Subcutaneous abdominal adipose tissue (tissue), 5 donors: ENCODE measurements around the gene AKAIN1.

ENCODE experiments used
- H3K27ac ChIP-seq: one replicate; pipeline ENCODE4 v1.7.0; 2013; ENCODE audit warnings: low read depth, mild to moderate bottlenecking, inconsistent platforms, low read length, moderate library complexity
- H3K27me3 ChIP-seq, 5 donors: one replicate each; pipeline ENCODE4 v1.7.0; 2013; ENCODE audit warnings: low read length in 5 of 5, inconsistent platforms in 1 of 5; ENCODE audit not compliant: control insufficient read depth in 5 of 5, insufficient read depth in 4 of 5
- H3K36me3 ChIP-seq, 5 donors: one replicate each; pipeline ENCODE4 v1.7.0; 2013; ENCODE audit warnings: low read length in 5 of 5; ENCODE audit not compliant: control insufficient read depth in 5 of 5, insufficient read depth in 5 of 5
- H3K4me1 ChIP-seq, 5 donors: one replicate each; pipeline ENCODE4 v1.7.0; 2013; ENCODE audit warnings: low read length in 5 of 5, mild to moderate bottlenecking in 3 of 5, moderate library complexity in 1 of 5; ENCODE audit not compliant: control insufficient read depth in 5 of 5, insufficient read depth in 5 of 5
- H3K4me3 ChIP-seq, 5 donors: one replicate each; pipeline ENCODE4 v1.7.0; 2013; ENCODE audit warnings: low read length in 5 of 5, low read depth in 1 of 5
- H3K9ac ChIP-seq, 5 donors: one replicate each; pipeline ENCODE4 v1.7.0; 2013; ENCODE audit warnings: low read length in 5 of 5, mild to moderate bottlenecking in 4 of 5, moderate library complexity in 3 of 5
- H3K9me3 ChIP-seq, 5 donors: one replicate each; pipeline ENCODE4 v1.7.0; 2013; ENCODE audit warnings: low read length in 5 of 5; ENCODE audit not compliant: control insufficient read depth in 5 of 5
- donor health status: healthy.
- donor health status: healthy.
- donor health status: healthy.
- donor health status: healthy.
- donor health status: healthy.

AKAIN1 gene

GRCh38 chr18:5197032-5197434 lies at the start of gene AKAIN1:
Gene AKAIN1, minus strand, starts transcription at chr18:5197257. Its CDS starts 204 bp downstream, at chr18:5197053.
- Histone ChIP-seq H3K27ac (no peak within 1 kb of the TSS), H3K9ac (no peak within 1 kb of the TSS), H3K27me3 (peaks cover 14 to 36% (median 30%) of the 10 kb centered on the region in 5 donors), H3K9me3 (no peaks in the 10 kb centered on the region), H3K4me1 (peaks cover 0 to 11% (median 3%) of the 10 kb centered on the region in 5 donors), H3K4me3 (peak within 1 kb of the TSS in 2 of 5 donors; percentile 8 to 18), H3K36me3 (no peaks in the 10 kb centered on the region)

GRCh38 chr18:5244941-5245340 lies 47.9 kb upstream of the AKAIN1 start:
- H3K9me3 ChIP-seq: no peaks in the 10 kb centered on the region
- H3K27ac ChIP-seq: no peak overlapping the region
- no peaks in the 10 kb centered on the region for H3K27me3 ChIP-seq
- H3K4me3 ChIP-seq: no peak overlapping the region
- no peak overlapping the region for H3K9ac ChIP-seq
- peaks cover 0 to 36% (median 18%) of the 10 kb centered on the region in 5 donors for H3K4me1 ChIP-seq
- H3K36me3 ChIP-seq: peaks cover 12 to 29% (median 23%) of the 10 kb centered on the region in 5 donors

GRCh38 chr18:5239447-5239846 lies 42.4 kb upstream of the AKAIN1 start:
- Histone ChIP-seq H3K27me3 (no peaks in the 10 kb centered on the region), H3K36me3 (peaks cover 12 to 26% (median 19%) of the 10 kb centered on the region in 5 donors), H3K4me1 (peaks cover 0 to 57% (median 35%) of the 10 kb centered on the region in 5 donors), H3K4me3 (peak overlapping the region; percentile 87 to 96 (median 91)), H3K27ac (peak overlapping the region; percentile 97), H3K9ac (peak overlapping the region; percentile 78 to 98 (median 97)), H3K9me3 (peaks cover 0 to 3% (median 0%) of the 10 kb centered on the region in 5 donors)

GRCh38 chr18:5238371-5238976 lies 41.4 kb upstream of the AKAIN1 start:
- peaks cover 12 to 18% (median 14%) of the 10 kb centered on the region in 5 donors for H3K36me3 ChIP-seq
- peak overlapping the region; percentile 97 for H3K27ac ChIP-seq
- H3K9ac ChIP-seq: peak overlapping the region; percentile 78 to 98 (median 97)
- H3K4me1 ChIP-seq: peaks cover 0 to 57% (median 35%) of the 10 kb centered on the region in 5 donors
- H3K9me3 ChIP-seq: peaks cover 0 to 3% (median 0%) of the 10 kb centered on the region in 5 donors
- H3K4me3 ChIP-seq: peak overlapping the region; percentile 87 to 96 (median 91)
- no peaks in the 10 kb centered on the region for H3K27me3 ChIP-seq

GRCh38 chr18:5237723-5238370 lies 40.8 kb upstream of the AKAIN1 start:
- peaks cover 0 to 57% (median 35%) of the 10 kb centered on the region in 5 donors for H3K4me1 ChIP-seq

GRCh38 chr18:5237083-5237722 lies 40.1 kb upstream of the AKAIN1 start:
- no peaks in the 10 kb centered on the region for H3K27me3 ChIP-seq
- H3K36me3 ChIP-seq: peaks cover 5 to 12% (median 9%) of the 10 kb centered on the region in 5 donors
- peaks cover 0 to 50% (median 35%) of the 10 kb centered on the region in 5 donors for H3K4me1 ChIP-seq
- H3K27ac ChIP-seq: peak overlapping the region; percentile 97
- H3K9me3 ChIP-seq: peaks cover 0 to 3% (median 0%) of the 10 kb centered on the region in 5 donors
- peak overlapping the region; percentile 87 to 96 (median 90) for H3K4me3 ChIP-seq
- H3K9ac ChIP-seq: peak overlapping the region; percentile 78 to 97 (median 96)

More at GRCh38 chr18:5237723-5238370, 40.8 kb upstream of the AKAIN1 start:
- Histone ChIP-seq H3K9ac (peak overlapping the region; percentile 78 to 98 (median 97)), H3K4me3 (peak overlapping the region; percentile 87 to 96 (median 91)), H3K27ac (peak overlapping the region; percentile 97), H3K36me3 (peaks cover 9 to 16% (median 12%) of the 10 kb centered on the region in 5 donors), H3K27me3 (no peaks in the 10 kb centered on the region), H3K9me3 (peaks cover 0 to 3% (median 0%) of the 10 kb centered on the region in 5 donors)

- Histone ChIP-seq H3K9me3 (no peaks in the 10 kb centered on the region), H3K4me1 (no peaks in the 10 kb centered on the region), H3K9ac (no peak overlapping the region), H3K36me3 (no peaks in the 10 kb centered on the region), H3K27ac (no peak overlapping the region), H3K27me3 (no peaks in the 10 kb centered on the region), H3K4me3 (no peak overlapping the region)
Observed at GRCh38 chr18:5214583-5215351, 17.7 kb upstream of the AKAIN1 start.

- Histone ChIP-seq H3K9ac (no peak overlapping the region), H3K4me1 (no peaks in the 10 kb centered on the region), H3K4me3 (no peak overlapping the region), H3K9me3 (no peaks in the 10 kb centered on the region), H3K36me3 (no peaks in the 10 kb centered on the region), H3K27me3 (no peaks in the 10 kb centered on the region), H3K27ac (no peak overlapping the region)
Observed at GRCh38 chr18:5207471-5208150, 10.6 kb upstream of the AKAIN1 start.

GRCh38 chr18:5198311-5198710 lies 1.3 kb upstream of the AKAIN1 start:
- no peaks in the 10 kb centered on the region for H3K36me3 ChIP-seq
- peaks cover 14 to 36% (median 30%) of the 10 kb centered on the region in 5 donors for H3K27me3 ChIP-seq
- H3K9ac ChIP-seq: no peak overlapping the region
- no peak overlapping the region for H3K27ac ChIP-seq
- H3K4me3 ChIP-seq: no peak overlapping the region
- no peaks in the 10 kb centered on the region for H3K9me3 ChIP-seq
- H3K4me1 ChIP-seq: peaks cover 0 to 11% (median 3%) of the 10 kb centered on the region in 5 donors
